ENCODE results near the gene GAD1. TPM values are rescaled to one million over a fixed set of nuclear protein-coding genes. Genes with fewer than 3 reads are reported as not detected.

The GAD1 gene
- total and polyA plus RNA-seq, 2 of the 8 experiments (the other 6 are each of a cell fraction or from before 2014, with no cell fraction given): 0.65 to 1.0 TPM

DNA sequence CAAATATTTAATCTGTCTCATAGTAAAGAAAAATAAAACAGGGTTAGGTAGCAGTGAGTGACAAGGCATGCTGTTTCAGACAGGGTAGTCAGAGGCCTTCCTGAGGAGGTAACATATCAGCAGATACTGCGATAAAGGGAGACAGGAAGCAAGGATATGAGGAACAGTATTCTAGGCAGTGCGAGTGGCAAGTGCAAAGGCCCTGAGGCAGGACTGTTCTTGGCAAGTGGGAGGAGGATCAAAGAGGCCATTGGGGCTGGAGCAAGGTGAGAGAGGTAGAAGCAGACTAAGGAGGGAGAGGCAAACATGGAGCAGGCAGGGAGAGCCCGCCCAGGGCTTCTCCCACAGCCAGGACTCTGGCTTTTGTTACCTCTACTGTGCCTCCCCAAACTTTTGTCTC lies 33.6 kb downstream of the GAD1 start:
- 94% methylated on average over 3 of the region's 3 CpGs; no CpG with 5 or more reads in 1 of the 2 experiments for WGBS, 2 experiments (ENCODE audit: extremely low coverage in 1 of 2, insufficient coverage in 1 of 2, insufficient read length in 1 of 2, insufficient replicate concordance in 2 of 2, low coverage in 1 of 2, low lambda C conversion rate in 2 of 2, missing lambda C conversion rate in 1 of 2)
- Histone ChIP-seq H4K5ac (ENCODE audit: insufficient read length, low read depth, low read length) (no peak overlapping the region), H3K4me1 (replicated peaks in 1 of 4; ENCODE audit: control insufficient read depth in 3 of 4, insufficient read depth in 4 of 4, low read length in 3 of 4) (no peaks in the 10 kb centered on the region), H3K23me2 (ENCODE audit: low read depth, low read length) (no peaks in the 10 kb centered on the region), H2BK5ac (ENCODE audit: low read depth, low read length) (no peak overlapping the region), H3K4me3 (ENCODE audit: extremely low read depth in 1 of 4, insufficient read depth in 2 of 4, low read depth in 3 of 4, low read length in 4 of 4) (no peak overlapping the region), H3K18ac (ENCODE audit: extremely low read depth, low read length) (no peak overlapping the region), H3K4me2 (ENCODE audit: insufficient read depth in 1 of 2, low read depth in 2 of 2, low read length in 2 of 2) (no peak overlapping the region), H2BK120ac (replicated peaks; ENCODE audit: low read depth, low read length) (no peak overlapping the region), H3K79me2 (ENCODE audit: control insufficient read depth in 1 of 2, insufficient read depth in 2 of 2, low read length in 2 of 2) (no peaks in the 10 kb centered on the region), H3K23ac (ENCODE audit: insufficient read length) (no peak overlapping the region), H2BK12ac (ENCODE audit: low read depth, low read length) (no peak overlapping the region), H3K27ac (ENCODE audit: low read depth, low read length) (no peak overlapping the region), H3K14ac (ENCODE audit: insufficient read length) (no peak overlapping the region), H2AFZ (ENCODE audit: low read length) (no peak overlapping the region), H3K27me3 (replicated peaks in 1 of 4; ENCODE audit: control insufficient read depth in 3 of 4, extremely low read depth in 1 of 4, insufficient read depth in 3 of 4, low read length in 3 of 4) (peaks cover 0 to 2% (median 0%) of the 10 kb centered on the region in 4 experiments; a peak in 1 of 7 replicates), H3K56ac (replicated peaks; ENCODE audit: insufficient read length, low read depth, low read length) (no peak overlapping the region), H3K9me3 (ENCODE audit: insufficient read depth in 2 of 2, low read depth in 1 of 2, low read length in 1 of 2) (no peaks in the 10 kb centered on the region), H2BK15ac (ENCODE audit: low read length) (no peak overlapping the region), H4K8ac (ENCODE audit: extremely low read depth, insufficient read depth, low read length) (no peak overlapping the region), H3K9ac (replicated peaks in 1 of 4; ENCODE audit: extremely low read depth in 1 of 4, low read depth in 3 of 4, low read length in 3 of 4) (no peak overlapping the region), H3K79me1 (ENCODE audit: low read depth, low read length) (no peaks in the 10 kb centered on the region), H4K91ac (replicated peaks; ENCODE audit: insufficient read length, low read length) (no peak overlapping the region), H2AK5ac (ENCODE audit: low read depth, low read length) (no peak overlapping the region), H3K4ac (replicated peaks; ENCODE audit: insufficient read length, low read depth, low read length) (no peak overlapping the region), H4K20me1 (replicated peaks in 1 of 2; ENCODE audit: control insufficient read depth in 1 of 2, insufficient read depth in 2 of 2, low read length in 2 of 2) (no peaks in the 10 kb centered on the region), H2BK20ac (ENCODE audit: low read length) (no peak overlapping the region), H3K36me3 (ENCODE audit: control insufficient read depth in 2 of 4, insufficient read depth in 4 of 4, low read length in 3 of 4) (no peaks in the 10 kb centered on the region; a peak in 1 of 8 replicates)
- POLR2A ChIA-PET (ENCODE audit: partially characterized antibody): no interaction called here
- no peak for TF ChIP-seq MAFK (IDR thresholded peaks at IDR 0.05; ENCODE audit: low read depth, low read length)
- no peak for TF ChIP-seq BRCA1 (IDR thresholded peaks at IDR 0.05; ENCODE audit: low read depth, low read length)
- TF ChIP-seq TEAD4 (IDR thresholded peaks at IDR 0.05; ENCODE audit: low read depth, low read length): no peak
- no peak for TF ChIP-seq ASH2L (IDR thresholded peaks at IDR 0.05; ENCODE audit: low read length)
- TF ChIP-seq JUN (IDR thresholded peaks at IDR 0.05; ENCODE audit: low read depth, low read length): no peak
- TF ChIP-seq SUZ12 (IDR thresholded peaks at IDR 0.05; ENCODE audit: low read length): no peak
- TF ChIP-seq SRF (IDR thresholded peaks at IDR 0.05; ENCODE audit: low read depth, low read length): no peak
- no peak for TF ChIP-seq POLR2AphosphoS5 (IDR thresholded peaks at IDR 0.05; ENCODE audit: low read depth, low read length)
- no peak for TF ChIP-seq GTF2F1 (IDR thresholded peaks at IDR 0.05; ENCODE audit: borderline replicate concordance, low read depth, low read length)
- DNase-seq (ENCODE audit: low read depth in 1 of 2, low spot score in 2 of 2): no peak
- CTCF ChIA-PET (ENCODE audit: partially characterized antibody): no interaction called here
- no peak for FAIRE-seq
